Heart left ventricle (tissue), 13 donors: ENCODE measurements around the gene FNDC3B.

ENCODE experiments used
- POLR2A ChIP-seq, 2 donors: fragments of 450-650 bp; IDR thresholded peaks; one replicate each; pipeline ENCODE4 v1.6.1; 2017; ENCODE audit warnings: antibody characterized with exemption in 2 of 2, mild to moderate bottlenecking in 2 of 2, moderate library complexity in 2 of 2
- TF ChIP-seq, protein P1 (sequence below), 12 donors: fragments of 200-600 bp; sonication (generic) in 4 of 12; IDR thresholded peaks; one replicate each; pipeline versions ENCODE4 v1.5.0 to v1.8.0; 2018 to 2022; ENCODE audit warnings: antibody characterized with exemption in 12 of 12, mild to moderate bottlenecking in 5 of 12
- donor health status: ischemic (EF 13 %, LVEDD 7.1; RV severe dilation, severe dysfunction).
- donor health status: DM: no; HTN: yes; CAD: no.
- donor health status: DM: no; HTN: no; CAD: no.
- donor health status: ischemic (EF 25% LVEDD 6.9; RV normal size, moderate dysfunction).
- donor health status: ischemic (EF 25% LVEDD 5.7; RV mildly dilated, moderate dysfunction).
- donor health status: ischemic (EF 35%, LVEDD 5.7; RV mildly dilated, moderate dysfunction).
- donor health status: nonischemic (EF 11% LVEDD 7.7; RV severe dilation, severe dysfunction).
- donor health status: DM: yes; HTN: yes; CAD: no.
- donor health status: PGD.
- donor health status: ischemic (EF 29% LVEDD 5.4; RV normal size, mild dysfunction).
- donor health status: nonischemic (EF 23%, LVEDD 6.1; RV moderate dilation, normal function).

DNA sequence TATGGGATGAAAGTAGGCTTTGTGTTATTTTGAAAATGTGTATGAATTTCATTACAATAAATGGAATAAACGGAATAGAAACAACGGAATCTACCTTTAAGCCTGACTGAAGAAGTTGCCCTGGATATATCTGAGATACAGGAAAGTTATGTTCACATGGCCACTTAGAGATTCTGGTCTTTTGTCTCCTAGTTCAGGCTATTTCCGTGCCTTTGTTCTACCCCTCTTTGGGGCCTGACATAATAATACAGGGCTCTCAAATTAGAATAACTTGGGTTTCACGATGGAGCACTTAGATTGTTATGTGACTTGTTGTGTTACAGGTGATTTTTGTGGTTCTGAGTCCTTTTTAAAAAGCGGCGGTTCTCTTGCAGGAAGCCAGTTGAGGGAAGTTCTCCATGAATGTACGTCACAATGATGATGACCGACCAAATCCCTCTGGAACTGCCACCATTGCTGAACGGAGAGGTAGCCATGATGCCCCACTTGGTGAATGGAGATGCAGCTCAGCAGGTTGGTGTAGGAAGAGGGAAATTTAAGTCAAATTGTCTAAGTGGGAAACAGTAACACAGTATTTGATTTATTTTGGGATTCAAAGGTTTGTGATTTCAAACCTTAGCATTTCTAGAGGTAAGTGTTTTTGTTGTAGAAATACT lies 72.8 kb downstream of the FNDC3B start:
- TF ChIP-seq, protein P1, sequence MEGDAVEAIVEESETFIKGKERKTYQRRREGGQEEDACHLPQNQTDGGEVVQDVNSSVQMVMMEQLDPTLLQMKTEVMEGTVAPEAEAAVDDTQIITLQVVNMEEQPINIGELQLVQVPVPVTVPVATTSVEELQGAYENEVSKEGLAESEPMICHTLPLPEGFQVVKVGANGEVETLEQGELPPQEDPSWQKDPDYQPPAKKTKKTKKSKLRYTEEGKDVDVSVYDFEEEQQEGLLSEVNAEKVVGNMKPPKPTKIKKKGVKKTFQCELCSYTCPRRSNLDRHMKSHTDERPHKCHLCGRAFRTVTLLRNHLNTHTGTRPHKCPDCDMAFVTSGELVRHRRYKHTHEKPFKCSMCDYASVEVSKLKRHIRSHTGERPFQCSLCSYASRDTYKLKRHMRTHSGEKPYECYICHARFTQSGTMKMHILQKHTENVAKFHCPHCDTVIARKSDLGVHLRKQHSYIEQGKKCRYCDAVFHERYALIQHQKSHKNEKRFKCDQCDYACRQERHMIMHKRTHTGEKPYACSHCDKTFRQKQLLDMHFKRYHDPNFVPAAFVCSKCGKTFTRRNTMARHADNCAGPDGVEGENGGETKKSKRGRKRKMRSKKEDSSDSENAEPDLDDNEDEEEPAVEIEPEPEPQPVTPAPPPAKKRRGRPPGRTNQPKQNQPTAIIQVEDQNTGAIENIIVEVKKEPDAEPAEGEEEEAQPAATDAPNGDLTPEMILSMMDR (IDR thresholded peaks at IDR 0.05) = no peak
- no peak for TF ChIP-seq POLR2A (IDR thresholded peaks at IDR 0.05)
